Adrenal gland (tissue), 12 donors: ENCODE measurements around the gene APP. TPM values are rescaled to one million over a fixed set of nuclear protein-coding genes. Genes with fewer than 3 reads are reported as not detected.

Experiments
- DNase-seq, 7 donors: peaks; one replicate each; pipeline ENCODE4 v3.0.0-alpha.2; 2019 to 2020
- H3K27ac ChIP-seq, 5 donors: fragments of 200-600 bp; sonication (generic) in 4 of 5; 1 replicate in 3 of 5; 2 replicates in 2 of 5; pipeline versions ENCODE4 v1.5.1 to v1.8.0; 2016 to 2020; ENCODE audit warnings: mild to moderate bottlenecking in 1 of 5
- H3K27me3 ChIP-seq: fragments of 200-600 bp; 2 replicates; pipeline ENCODE4 v1.8.0; 2021
- H3K36me3 ChIP-seq, 2 donors: fragments of 200-600 bp; replicated peaks in 1 of 2; 1 replicate in 1 of 2; 2 replicates in 1 of 2; pipeline versions ENCODE4 v1.5.1 to v1.8.0; 2018 to 2022
- H3K4me1 ChIP-seq, 2 donors: fragments of 200-600 bp; replicated peaks in 1 of 2; 1 replicate in 1 of 2; 2 replicates in 1 of 2; pipeline versions ENCODE4 v1.5.1 to v1.8.0; 2018 to 2021
- H3K4me3 ChIP-seq, 4 donors: fragments of 200-600 bp; sonication (generic) in 3 of 4; one replicate each; pipeline ENCODE4 v1.5.1; 2016 to 2018
- H3K9me3 ChIP-seq, 3 donors: fragments of 200-600 bp; sonication (generic) in 1 of 3; replicated peaks in 1 of 3; 1 replicate in 2 of 3; 2 replicates in 1 of 3; pipeline versions ENCODE4 v1.5.1 to v1.8.0; 2016 to 2021
- POLR2A ChIP-seq, 2 donors: fragments of 450-650 bp; IDR thresholded peaks; one replicate each; pipeline ENCODE4 v1.6.1; 2017; ENCODE audit warnings: antibody characterized with exemption in 2 of 2, mild to moderate bottlenecking in 2 of 2, moderate library complexity in 1 of 2
- WGBS, 4 donors: extraction: QIAGEN DNeasy Blood & Tissue Kit in 2 of 4; methylation state at CpG; one replicate each; pipeline versions ENCODE4 v1.1.5 to v1.1.7; 2013 to 2017; 5-methylcytosine and 5-hydroxymethylcytosine counted together
- intact Hi-C, 2 donors: fragments of 100-400 bp; cut with DNase I; formaldehyde crosslinking; loops; one replicate each; pipeline versions ENCODE4 v1.14.1 to v1.15.0; 2022 to 2023
- polyA plus RNA-seq, 3 donors: library from polyadenylated mRNA; stranded (reverse); fragments of 200-250 nt in 2 of 3; fragments of 350-450 nt in 1 of 3; fragmentation: Illumina TruSeq in 1 of 3; extraction: RNeasy Lipid Tissue Mini Kit (QIAGEN cat#74804) in 1 of 3; gene quantifications; one replicate each; pipeline ENCODE4 v1.2.3, GENCODE V29; 2013 to 2014
- total RNA-seq, 9 donors: library from RNA; depleted of rRNA in 4 of 9; stranded (reverse); fragments of >200 nt in 4 of 9; fragments of 120-200 nt in 1 of 9; fragmentation: NEBNext Ultra II Directional in 1 of 9; extraction: Animal tissue kit (Norgen Biotek cat#: 25700) in 1 of 9; gene quantifications; one replicate each; pipeline versions ENCODE4 v1.1.0 to v1.2.4, GENCODE V29; 2013 to 2023
- TF ChIP-seq, protein P1 (sequence below), 6 experiments: fragments of 450-650 bp in 4 of 6; fragments of 200-600 bp in 2 of 6; sonication (generic) in 1 of 6; IDR thresholded peaks; 1 replicate in 5 of 6; 2 replicates in 1 of 6; pipeline versions ENCODE4 v1.5.1 to v1.8.0; 2016 to 2021; ENCODE audit warnings: antibody characterized with exemption in 6 of 6, mild to moderate bottlenecking in 2 of 6, moderate library complexity in 1 of 6
- donor health status: healthy with polysubstance abuse.
- donor health status: Bipolar disorder and iron deficiency.
- donor health status: DM: yes; HTN: yes; CAD: no.
- donor health status: DM: no; HTN: no; CAD: no.
- donor health status: DM: no; HTN: no; CAD: no.
- donor health status: DM: yes; HTN: yes; CAD: no.

APP gene
- total and polyA plus RNA-seq, 12 donors: 161 to 1,079 (median 710) TPM

DNA sequence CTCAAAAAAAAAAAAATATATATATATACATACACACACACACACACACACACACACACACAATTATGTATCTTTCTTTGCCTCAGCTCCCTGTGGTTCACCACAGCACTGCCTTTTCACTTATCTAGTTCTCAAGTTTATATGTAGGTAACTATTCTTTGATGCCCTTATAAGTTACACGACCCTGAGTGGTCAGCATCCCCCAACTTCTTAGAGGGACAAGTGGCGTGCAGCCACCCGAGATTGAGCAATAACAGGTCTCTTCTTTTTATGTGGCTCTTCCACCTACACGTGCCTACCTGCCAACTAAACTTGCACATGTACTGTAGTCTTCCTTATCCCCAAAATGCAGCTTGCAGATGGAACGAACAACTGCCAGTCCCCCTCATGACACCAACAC is 315.0 kb downstream of the APP start:
- no peak for DNase-seq
- peaks cover 4 to 24% of the 10 kb centered on the region in 2 donors for H3K4me1 ChIP-seq
- intact Hi-C loops: no loop called here
- 84 to 94% (median 90%) methylated on average over 5 of the region's 5 CpGs for WGBS, 4 donors
- H3K36me3 ChIP-seq: no peaks in the 10 kb centered on the region
- no peak overlapping the region for H3K4me3 ChIP-seq
- no peak overlapping the region for H3K27ac ChIP-seq
- no peaks in the 10 kb centered on the region for H3K27me3 ChIP-seq
- H3K9me3 ChIP-seq: no peaks in the 10 kb centered on the region
- no peak for TF ChIP-seq POLR2A (IDR thresholded peaks at IDR 0.05)
- TF ChIP-seq, protein P1, sequence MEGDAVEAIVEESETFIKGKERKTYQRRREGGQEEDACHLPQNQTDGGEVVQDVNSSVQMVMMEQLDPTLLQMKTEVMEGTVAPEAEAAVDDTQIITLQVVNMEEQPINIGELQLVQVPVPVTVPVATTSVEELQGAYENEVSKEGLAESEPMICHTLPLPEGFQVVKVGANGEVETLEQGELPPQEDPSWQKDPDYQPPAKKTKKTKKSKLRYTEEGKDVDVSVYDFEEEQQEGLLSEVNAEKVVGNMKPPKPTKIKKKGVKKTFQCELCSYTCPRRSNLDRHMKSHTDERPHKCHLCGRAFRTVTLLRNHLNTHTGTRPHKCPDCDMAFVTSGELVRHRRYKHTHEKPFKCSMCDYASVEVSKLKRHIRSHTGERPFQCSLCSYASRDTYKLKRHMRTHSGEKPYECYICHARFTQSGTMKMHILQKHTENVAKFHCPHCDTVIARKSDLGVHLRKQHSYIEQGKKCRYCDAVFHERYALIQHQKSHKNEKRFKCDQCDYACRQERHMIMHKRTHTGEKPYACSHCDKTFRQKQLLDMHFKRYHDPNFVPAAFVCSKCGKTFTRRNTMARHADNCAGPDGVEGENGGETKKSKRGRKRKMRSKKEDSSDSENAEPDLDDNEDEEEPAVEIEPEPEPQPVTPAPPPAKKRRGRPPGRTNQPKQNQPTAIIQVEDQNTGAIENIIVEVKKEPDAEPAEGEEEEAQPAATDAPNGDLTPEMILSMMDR (IDR thresholded peaks at IDR 0.05): no peak

DNA sequence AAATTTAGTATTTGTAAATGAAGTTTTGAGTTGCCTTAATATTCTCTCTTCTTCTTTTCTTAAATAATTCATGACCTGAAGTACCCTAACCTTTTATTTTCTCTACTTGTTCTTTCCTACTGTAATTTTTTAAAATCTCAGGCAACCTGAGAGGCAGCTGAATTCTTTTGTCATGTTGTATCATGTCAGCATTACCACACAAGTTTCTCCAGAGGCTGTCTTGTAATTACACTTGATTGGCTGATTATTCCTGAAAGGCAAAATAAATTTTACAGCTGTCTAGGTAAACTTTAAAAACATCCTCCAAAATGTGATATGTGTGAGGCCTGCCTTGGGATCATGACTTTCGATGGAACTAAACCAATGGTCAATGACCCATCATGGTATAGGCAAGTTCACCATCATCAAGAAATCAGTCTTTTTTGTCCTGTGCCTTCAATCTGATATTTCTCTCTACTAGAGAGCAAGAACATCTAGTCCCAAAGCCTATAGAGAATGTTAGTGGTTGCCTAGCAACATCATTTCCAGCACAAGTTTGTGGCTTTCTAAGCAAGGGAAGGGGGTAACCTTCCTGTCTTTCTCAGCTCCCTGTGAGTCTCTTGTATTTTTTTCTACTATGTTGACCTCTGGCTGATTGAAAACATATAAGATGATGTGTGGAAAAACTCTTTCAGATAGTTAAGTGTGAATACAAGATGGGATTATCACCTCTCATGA is 320.3 kb downstream of the APP start:
- no peak overlapping the region for H3K4me3 ChIP-seq
- no peak overlapping the region for H3K27ac ChIP-seq
- H3K27me3 ChIP-seq: no peaks in the 10 kb centered on the region
- DNase-seq: no peak
- no peaks in the 10 kb centered on the region for H3K4me1 ChIP-seq
- H3K9me3 ChIP-seq: no peaks in the 10 kb centered on the region
- no peaks in the 10 kb centered on the region for H3K36me3 ChIP-seq
- WGBS, 4 donors: 45 to 100% (median 88%) methylated on average over 1 of the region's 1 CpG
- intact Hi-C loops: no loop called here
- no peak for TF ChIP-seq POLR2A (IDR thresholded peaks at IDR 0.05)
- TF ChIP-seq, protein P1 (IDR thresholded peaks at IDR 0.05): no peak

DNA sequence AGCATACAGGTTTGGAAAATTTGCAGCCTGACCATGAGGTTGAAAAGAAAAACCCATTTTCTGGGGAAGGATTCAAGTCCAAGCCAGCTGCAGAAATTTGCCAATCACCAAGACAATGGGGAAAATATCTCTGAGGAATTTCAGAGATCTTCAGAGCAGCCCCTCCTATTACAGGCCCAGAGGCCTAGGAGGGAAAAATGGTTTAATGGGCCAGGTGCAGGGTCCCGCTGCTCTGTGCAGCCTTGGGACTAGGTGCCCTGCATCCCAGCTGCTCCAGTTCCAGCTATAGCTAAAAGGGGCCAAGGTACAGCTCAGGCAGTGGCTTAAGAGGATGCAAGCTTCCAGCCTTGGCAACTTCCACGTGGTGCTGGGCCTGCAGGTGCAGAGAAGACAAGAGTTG is 322.3 kb downstream of the APP start:
- intact Hi-C loops: no loop called here
- no peak overlapping the region for H3K27ac ChIP-seq
- no peak overlapping the region for H3K4me3 ChIP-seq
- H3K9me3 ChIP-seq: no peaks in the 10 kb centered on the region
- H3K4me1 ChIP-seq: no peaks in the 10 kb centered on the region
- no peak for DNase-seq
- no peaks in the 10 kb centered on the region for H3K27me3 ChIP-seq
- 69 to 83% (median 74%) methylated on average over 2 of the region's 2 CpGs for WGBS, 4 donors
- TF ChIP-seq, protein P1 (IDR thresholded peaks at IDR 0.05): no peak
- no peaks in the 10 kb centered on the region for H3K36me3 ChIP-seq

DNA sequence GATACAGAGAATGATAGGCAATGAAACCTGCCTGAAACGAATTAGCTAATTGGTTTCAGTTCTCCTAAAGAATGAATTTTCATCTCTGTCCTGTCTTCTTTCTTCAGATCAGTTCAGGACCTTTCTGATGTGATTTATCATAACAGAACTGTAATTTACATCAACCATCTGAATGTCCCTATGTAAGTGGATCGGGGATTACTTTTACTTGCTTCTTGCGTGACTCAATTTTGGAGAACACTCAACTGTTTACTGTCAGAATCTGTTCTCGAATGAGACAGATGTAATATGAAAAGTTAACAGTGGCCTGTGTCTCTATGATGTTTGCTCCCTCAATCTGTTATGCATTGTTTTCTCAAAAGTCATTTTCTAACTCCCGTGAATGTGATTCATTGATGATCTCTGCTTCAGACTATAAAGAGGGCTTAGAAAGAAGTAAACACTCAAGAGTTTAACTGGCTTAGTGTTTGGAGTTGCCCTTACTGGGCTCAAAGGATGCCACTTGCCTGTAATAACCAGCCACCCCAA is 324.8 kb downstream of the APP start:
- 74 to 80% (median 76%) methylated on average over 5 of the region's 5 CpGs for WGBS, 4 donors

More for the DNA sequence above, 324.8 kb downstream of the APP start:
- Histone ChIP-seq H3K36me3 (no peaks in the 10 kb centered on the region), H3K9me3 (no peaks in the 10 kb centered on the region), H3K4me1 (no peaks in the 10 kb centered on the region), H3K27me3 (no peaks in the 10 kb centered on the region), H3K4me3 (no peak overlapping the region), H3K27ac (no peak overlapping the region)
- DNase-seq: no peak
- no peak for TF ChIP-seq POLR2A (IDR thresholded peaks at IDR 0.05)
- TF ChIP-seq, protein P1 (IDR thresholded peaks at IDR 0.05): no peak
- intact Hi-C loops: no loop called here
